Neural cell (in vitro differentiated cells): ENCODE measurements around the gene STAT6. TPM values are rescaled to one million over a fixed set of nuclear protein-coding genes. Genes with fewer than 3 reads are reported as not detected.

Source experiments
- H2AFZ ChIP-seq: fragments of 200-600, 300-800 bp; sonication (generic), shearing (Covaris generic); 2 replicates; pipeline ENCODE4 v1.6.0; 2014; ENCODE audit warnings: low read depth, mild to moderate bottlenecking, antibody characterized with exemption, low read length, moderate library complexity
- H3F3A ChIP-seq: fragments of 200-600 bp; shearing (Covaris generic); 2 replicates; pipeline ENCODE4 v1.6.1; 2016; ENCODE audit warnings: mild to moderate bottlenecking, moderate library complexity, mixed read lengths, antibody characterized with exemption, low read length; ENCODE audit not compliant: insufficient read depth, poor library complexity, severe bottlenecking
- H3K27ac ChIP-seq: fragments of 200-600, 300-800 bp; sonication (generic), shearing (Covaris generic); 2 replicates; pipeline ENCODE4 v1.5.1; 2014; ENCODE audit warnings: mild to moderate bottlenecking, low read length, moderate library complexity
- H3K27me3 ChIP-seq: fragments of 300-800, 200-600 bp; sonication (generic), shearing (Covaris generic); 2 replicates; pipeline ENCODE4 v1.6.0; 2014; ENCODE audit warnings: mild to moderate bottlenecking, low read depth, low read length, moderate library complexity; ENCODE audit not compliant: insufficient read depth
- H3K36me3 ChIP-seq: fragments of 300-800, 200-600 bp; sonication (generic), shearing (Covaris generic); 2 replicates; pipeline ENCODE4 v1.5.1; 2014; ENCODE audit warnings: mild to moderate bottlenecking, antibody characterized with exemption, low read length, moderate library complexity; ENCODE audit not compliant: insufficient read depth
- H3K4me2 ChIP-seq: fragments of 300-800, 200-600 bp; sonication (generic), shearing (Covaris generic); 2 replicates; pipeline ENCODE4 v1.6.0; 2014; ENCODE audit warnings: mild to moderate bottlenecking, low read length
- H3K4me3 ChIP-seq: fragments of 300-800, 200-600 bp; sonication (generic), shearing (Covaris generic); 2 replicates; pipeline ENCODE4 v1.5.1; 2014; ENCODE audit warnings: mild to moderate bottlenecking, low read length, moderate library complexity
- H3K79me2 ChIP-seq: fragments of 200-600 bp; shearing (Covaris generic); replicated peaks from 2 replicates; pipeline ENCODE4 v1.6.0; 2014; ENCODE audit warnings: mild to moderate bottlenecking, low read length, moderate library complexity; ENCODE audit not compliant: insufficient read depth
- H3K9ac ChIP-seq: fragments of 300-800, 200-600 bp; sonication (generic), shearing (Covaris generic); 2 replicates; pipeline ENCODE4 v1.6.1; 2016; ENCODE audit warnings: mild to moderate bottlenecking, low read length, mixed read lengths
- H3K9me2 ChIP-seq: fragments of 200-600 bp; shearing (Covaris generic); 2 replicates; pipeline ENCODE4 v1.6.1; 2016; ENCODE audit warnings: mild to moderate bottlenecking, low read length, mixed read lengths; ENCODE audit not compliant: insufficient read depth
- H3K9me3 ChIP-seq: fragments of 200-600, 300-800 bp; sonication (generic), shearing (Covaris generic); 2 replicates; pipeline ENCODE4 v1.6.1; 2016; ENCODE audit warnings: mild to moderate bottlenecking, mixed run types, low read length, moderate library complexity, mixed read lengths
- H4K20me1 ChIP-seq: fragments of 200-600 bp; shearing (Covaris generic); 2 replicates; pipeline ENCODE4 v1.6.1; 2016; ENCODE audit warnings: mild to moderate bottlenecking, mixed run types; ENCODE audit not compliant: insufficient read depth
- CTCF ChIP-seq: fragments of 450-650 bp; IDR thresholded peaks from 2 replicates; pipeline ENCODE4 v1.5.1; 2014; ENCODE audit warnings: antibody characterized with exemption, mild to moderate bottlenecking, moderate library complexity; ENCODE audit not compliant: poor library complexity, severe bottlenecking
- EP300 ChIP-seq: fragments of 450-650 bp; conservative IDR thresholded peaks from 2 replicates; pipeline ENCODE4 v1.6.1; 2014; ENCODE audit warnings: antibody characterized with exemption, mild to moderate bottlenecking, moderate library complexity; ENCODE audit not compliant: poor library complexity, severe bottlenecking
- EZH2 ChIP-seq: fragments of 200-600, 300-800 bp; shearing (Covaris generic), sonication (generic); IDR thresholded peaks from 2 replicates; pipeline ENCODE4 v1.6.1; 2014; ENCODE audit warnings: antibody characterized with exemption, low read length, borderline replicate concordance, mild to moderate bottlenecking; ENCODE audit not compliant: insufficient read depth, poor library complexity, severe bottlenecking
- MXI1 ChIP-seq: fragments of 450-650 bp; conservative IDR thresholded peaks from 2 replicates; pipeline ENCODE4 v1.6.1; 2014; ENCODE audit warnings: antibody characterized with exemption, mild to moderate bottlenecking; ENCODE audit not compliant: poor library complexity, severe bottlenecking
- POLR2AphosphoS5 ChIP-seq: IDR thresholded peaks from 2 replicates; pipeline ENCODE4 v1.6.1; 2012
- RAD21 ChIP-seq: fragments of 450-650 bp; conservative IDR thresholded peaks from 2 replicates; pipeline ENCODE4 v1.6.1; 2014; ENCODE audit warnings: antibody characterized with exemption, mild to moderate bottlenecking, moderate library complexity
- REST ChIP-seq: IDR thresholded peaks from 2 replicates; pipeline ENCODE4 v1.6.1; 2012; ENCODE audit warnings: borderline replicate concordance
- SMC3 ChIP-seq: fragments of 450-650 bp; conservative IDR thresholded peaks from 2 replicates; pipeline ENCODE4 v1.6.1; 2014; ENCODE audit warnings: antibody characterized with exemption, mild to moderate bottlenecking, moderate library complexity; ENCODE audit not compliant: poor library complexity
- TAF1 ChIP-seq: IDR thresholded peaks from 2 replicates; pipeline ENCODE4 v1.6.1; 2012; ENCODE audit warnings: low read depth
- polyA plus RNA-seq: library from polyadenylated mRNA; depleted of rRNA; stranded (reverse); fragments of >200 nt; gene quantifications from 2 replicates; pipeline ENCODE4 v1.2.3, GENCODE V29; 2014

Gene STAT6
- polyA plus RNA-seq, 1 donor from 2014 or later: not detected

- Histone ChIP-seq H3K36me3 (no peaks in the 10 kb centered on the region), H3K27ac (no peak overlapping the region), H4K20me1 (no peaks in the 10 kb centered on the region), H3K9me3 (no peaks in the 10 kb centered on the region), H3K27me3 (no peaks in the 10 kb centered on the region), H3K4me3 (no peak overlapping the region), H3K4me2 (no peak overlapping the region), H2AFZ (no peak overlapping the region), H3K79me2 (no peaks in the 10 kb centered on the region), H3F3A (no peaks in the 10 kb centered on the region), H3K9ac (no peak overlapping the region), H3K9me2 (no peaks in the 10 kb centered on the region)
- TF ChIP-seq MXI1: no peak
- no peak for TF ChIP-seq TAF1
- no peak for TF ChIP-seq EZH2
- no peak for TF ChIP-seq SMC3
- no peak for TF ChIP-seq EP300
- TF ChIP-seq POLR2AphosphoS5: no peak
- no peak for TF ChIP-seq RAD21
- no peak for TF ChIP-seq REST
- TF ChIP-seq CTCF: no peak
Measured at GRCh38 chr12:57097554-57097835, 13.7 kb downstream of the STAT6 start.

- Histone ChIP-seq H3F3A (no peaks in the 10 kb centered on the region), H3K9ac (no peak overlapping the region), H2AFZ (no peak overlapping the region), H3K9me2 (no peaks in the 10 kb centered on the region), H3K4me3 (no peak overlapping the region), H3K27ac (no peak overlapping the region), H3K9me3 (no peaks in the 10 kb centered on the region), H4K20me1 (no peaks in the 10 kb centered on the region), H3K4me2 (no peak overlapping the region), H3K79me2 (no peaks in the 10 kb centered on the region), H3K27me3 (no peaks in the 10 kb centered on the region), H3K36me3 (no peaks in the 10 kb centered on the region)
- TF ChIP-seq EP300: no peak
- TF ChIP-seq SMC3: no peak
Measured at GRCh38 chr12:57096748-57097553, 14.2 kb downstream of the STAT6 start.
